Activated T-helper 1 cell treated with anti-CD3 and anti-CD28 coated beads, Interleukin-12 subunit alpha, Interleukin-12 subunit beta, Interleukin-2, Interleukin-4 antibody, amounts not matched to agents 30 ng/mL and 10 ng/mL and 1 ng/mL, durations not matched to agents 14 hours and 24 hours and 36 hours (primary cell): ENCODE measurements around the gene HSD3B7. TPM values are rescaled to one million over a fixed set of nuclear protein-coding genes. Genes with fewer than 3 reads are reported as not detected.

Source experiments
- DNase-seq: peaks from one replicate; pipeline ENCODE4 v3.0.0; 2021; ENCODE audit warnings: low spot score
- H3K27ac Mint-ChIP-seq: one replicate; pipeline ENCODE4 v1.8.0; 2021; ENCODE audit warnings: mild to moderate bottlenecking, mixed read lengths
- H3K27me3 Mint-ChIP-seq: one replicate; pipeline ENCODE4 v1.8.0; 2022; ENCODE audit warnings: mild to moderate bottlenecking, moderate library complexity, mixed read lengths; ENCODE audit not compliant: insufficient read depth
- H3K36me3 Mint-ChIP-seq: one replicate; pipeline ENCODE4 v1.8.0; 2021; ENCODE audit warnings: low read depth, mixed read lengths
- H3K4me1 Mint-ChIP-seq: one replicate; pipeline ENCODE4 v1.8.0; 2021; ENCODE audit warnings: low read depth, mixed read lengths
- H3K4me3 Mint-ChIP-seq: one replicate; pipeline ENCODE4 v1.8.0; 2021; ENCODE audit warnings: mild to moderate bottlenecking, moderate library complexity, mixed read lengths
- H3K9me3 Mint-ChIP-seq: one replicate; pipeline ENCODE4 v1.8.0; 2021; ENCODE audit warnings: mixed read lengths
- intact Hi-C: fragments of 100-400 bp; cut with micrococcal nuclease; formaldehyde crosslinking; loops from one replicate; pipeline ENCODE4 v1.15.1; 2024
- total RNA-seq: library from RNA; stranded (reverse); gene quantifications from 2 replicates; pipeline ENCODE4 v1.2.3, GENCODE V29; 2022

HSD3B7 gene
- total RNA-seq, 1 donor from 2014 or later = 3.3 TPM

- intact Hi-C loops = no loop called here
- Mint-ChIP-seq H3K27ac (no peak overlapping the region), H3K9me3 (no peaks in the 10 kb centered on the region), H3K4me1 (peaks cover 11% of the 10 kb centered on the region), H3K4me3 (no peak overlapping the region), H3K36me3 (no peaks in the 10 kb centered on the region), H3K27me3 (peaks cover 3% of the 10 kb centered on the region)
- no peak for DNase-seq
These were observed 7.3 kb downstream of the HSD3B7 start for GRCh38 chr16:30992276-30992780.

DNA sequence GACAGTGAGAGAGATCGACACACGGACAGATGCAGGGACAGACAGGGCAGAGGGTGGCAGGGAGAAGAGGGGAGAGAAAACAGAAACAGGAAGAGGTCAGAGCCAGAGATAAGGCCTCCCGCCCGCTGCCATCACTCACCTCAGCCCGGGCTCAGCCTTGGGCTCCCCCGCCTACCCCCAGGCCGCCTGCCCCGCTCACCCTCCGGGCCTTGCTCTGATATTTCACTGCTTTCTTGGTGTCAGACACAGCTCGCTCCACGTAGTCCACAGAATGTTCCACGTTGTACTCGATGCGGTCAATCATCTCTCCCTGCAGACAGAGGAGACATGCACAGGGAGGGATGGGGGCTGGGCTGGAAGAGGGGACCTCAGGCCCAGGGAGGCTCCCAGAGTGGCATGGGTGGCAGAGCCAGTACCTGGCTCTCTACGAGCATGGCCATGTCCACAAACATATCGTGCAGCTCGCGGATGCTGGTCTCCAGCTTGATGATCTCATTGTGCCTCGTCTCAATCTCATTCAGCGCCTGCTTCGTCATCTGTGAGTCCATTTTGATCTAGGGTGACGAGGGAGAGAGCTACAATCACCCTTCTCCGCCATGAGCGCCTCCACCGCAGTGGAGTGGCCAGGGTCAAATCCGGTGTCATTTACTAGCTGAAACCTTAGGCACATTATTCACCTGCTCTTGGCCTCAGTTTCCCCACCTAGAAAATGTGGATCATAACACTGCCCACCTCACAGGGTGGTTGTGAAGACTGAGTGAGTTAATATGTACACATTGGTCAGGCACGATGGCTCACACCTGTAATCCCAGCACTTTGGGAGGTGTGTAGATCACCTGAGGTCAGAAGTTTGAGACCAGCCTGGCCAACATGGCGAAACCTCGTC, 8.2 kb downstream of the HSD3B7 start:
- Mint-ChIP-seq H3K4me1 (peaks cover 11% of the 10 kb centered on the region), H3K4me3 (no peak overlapping the region), H3K9me3 (no peaks in the 10 kb centered on the region), H3K27ac (no peak overlapping the region), H3K27me3 (peaks cover 5% of the 10 kb centered on the region), H3K36me3 (no peaks in the 10 kb centered on the region)
- intact Hi-C loops = no loop called here
- no peak for DNase-seq

DNA sequence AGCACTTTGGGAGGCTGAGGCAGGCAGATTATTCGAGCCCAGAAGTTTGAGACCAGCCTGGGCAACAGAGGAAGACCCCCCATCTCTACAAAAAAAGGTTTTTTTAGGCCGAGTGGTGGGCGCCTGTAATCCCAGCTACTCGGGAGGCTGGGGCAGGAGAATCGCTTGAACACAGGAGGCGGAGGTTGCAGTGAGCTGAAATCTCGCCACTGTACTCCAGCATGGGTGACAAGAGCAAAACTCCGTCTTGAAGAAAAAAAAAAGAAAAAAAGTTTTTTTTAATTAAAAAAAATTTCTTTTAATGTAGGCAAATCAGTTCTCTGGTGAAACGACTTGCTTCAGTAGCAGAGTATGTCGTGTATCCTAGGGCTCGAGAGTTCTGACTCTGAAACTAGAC, 10.9 kb downstream of the HSD3B7 start:
- intact Hi-C loops = loop anchor here (2.0 to 5.0 kb wide), 2 partner anchors 121 to 873 kb away; partner anchors contain the start of gene KAT8
- H3K27ac Mint-ChIP-seq = no peak overlapping the region
- peaks cover 14% of the 10 kb centered on the region for H3K27me3 Mint-ChIP-seq
- peaks cover 11% of the 10 kb centered on the region for H3K4me1 Mint-ChIP-seq
- DNase-seq = no peak
- H3K4me3 Mint-ChIP-seq = peak overlapping the region; percentile 60
- H3K36me3 Mint-ChIP-seq = no peaks in the 10 kb centered on the region
- H3K9me3 Mint-ChIP-seq = no peaks in the 10 kb centered on the region

DNA sequence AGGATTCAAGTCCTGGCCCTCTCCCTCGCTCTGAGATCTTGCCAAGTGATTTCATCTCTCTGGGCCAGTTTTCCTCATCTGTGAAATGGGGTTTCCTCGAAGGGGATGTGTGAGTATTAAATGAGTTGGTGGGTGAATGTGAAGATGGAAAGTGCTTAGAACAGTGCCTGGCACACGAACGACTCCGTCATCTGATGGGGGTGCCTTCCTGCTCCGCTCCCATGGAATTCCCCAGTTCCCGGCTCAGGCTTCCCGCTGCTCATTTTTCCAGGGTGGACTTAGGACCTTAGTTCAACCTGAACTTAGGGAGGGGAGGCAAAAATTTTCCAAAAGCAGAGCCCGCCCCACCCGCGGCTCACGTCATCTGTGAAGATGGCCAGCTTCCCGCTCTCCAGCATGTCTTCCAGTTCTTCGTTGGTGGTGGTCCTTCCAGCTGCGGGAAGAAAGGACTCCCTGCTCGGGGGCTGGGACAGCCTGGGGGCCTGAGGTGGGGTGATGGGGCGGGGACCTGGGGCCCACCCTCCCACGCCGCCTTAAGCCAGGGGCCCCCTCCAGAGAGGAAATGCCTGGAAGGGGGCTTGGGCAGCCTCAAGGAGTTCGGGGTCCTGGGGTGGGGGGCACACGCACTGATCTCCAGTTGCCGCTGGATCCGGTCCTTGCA, 11.4 kb downstream of the HSD3B7 start:
- peaks cover 11% of the 10 kb centered on the region for H3K4me1 Mint-ChIP-seq
- H3K36me3 Mint-ChIP-seq = no peaks in the 10 kb centered on the region
- no peak for DNase-seq
- intact Hi-C loops = loop anchor here (5.0 kb wide), 1 partner anchor 121 kb away; the partner anchor contains the start of gene KAT8
- no peaks in the 10 kb centered on the region for H3K9me3 Mint-ChIP-seq
- H3K4me3 Mint-ChIP-seq = peak overlapping the region; percentile 74
- peaks cover 16% of the 10 kb centered on the region for H3K27me3 Mint-ChIP-seq
- no peak overlapping the region for H3K27ac Mint-ChIP-seq

GRCh38 chr16:30996985-30997724, 12.1 kb downstream of the HSD3B7 start:
- H3K4me3 Mint-ChIP-seq = peak overlapping the region; percentile 74
- no peaks in the 10 kb centered on the region for H3K36me3 Mint-ChIP-seq
- DNase-seq = peak; percentile 66
- peaks cover 17% of the 10 kb centered on the region for H3K27me3 Mint-ChIP-seq
- intact Hi-C loops = loop anchor here (1.0 to 5.0 kb wide), 7 partner anchors 12 to 145 kb away; partner anchors contain the start of genes HSD3B7, KAT8, SETD1A and STX4
- peaks cover 11% of the 10 kb centered on the region for H3K4me1 Mint-ChIP-seq
- peak overlapping the region; percentile 44 for H3K27ac Mint-ChIP-seq
- H3K9me3 Mint-ChIP-seq = no peaks in the 10 kb centered on the region

DNA sequence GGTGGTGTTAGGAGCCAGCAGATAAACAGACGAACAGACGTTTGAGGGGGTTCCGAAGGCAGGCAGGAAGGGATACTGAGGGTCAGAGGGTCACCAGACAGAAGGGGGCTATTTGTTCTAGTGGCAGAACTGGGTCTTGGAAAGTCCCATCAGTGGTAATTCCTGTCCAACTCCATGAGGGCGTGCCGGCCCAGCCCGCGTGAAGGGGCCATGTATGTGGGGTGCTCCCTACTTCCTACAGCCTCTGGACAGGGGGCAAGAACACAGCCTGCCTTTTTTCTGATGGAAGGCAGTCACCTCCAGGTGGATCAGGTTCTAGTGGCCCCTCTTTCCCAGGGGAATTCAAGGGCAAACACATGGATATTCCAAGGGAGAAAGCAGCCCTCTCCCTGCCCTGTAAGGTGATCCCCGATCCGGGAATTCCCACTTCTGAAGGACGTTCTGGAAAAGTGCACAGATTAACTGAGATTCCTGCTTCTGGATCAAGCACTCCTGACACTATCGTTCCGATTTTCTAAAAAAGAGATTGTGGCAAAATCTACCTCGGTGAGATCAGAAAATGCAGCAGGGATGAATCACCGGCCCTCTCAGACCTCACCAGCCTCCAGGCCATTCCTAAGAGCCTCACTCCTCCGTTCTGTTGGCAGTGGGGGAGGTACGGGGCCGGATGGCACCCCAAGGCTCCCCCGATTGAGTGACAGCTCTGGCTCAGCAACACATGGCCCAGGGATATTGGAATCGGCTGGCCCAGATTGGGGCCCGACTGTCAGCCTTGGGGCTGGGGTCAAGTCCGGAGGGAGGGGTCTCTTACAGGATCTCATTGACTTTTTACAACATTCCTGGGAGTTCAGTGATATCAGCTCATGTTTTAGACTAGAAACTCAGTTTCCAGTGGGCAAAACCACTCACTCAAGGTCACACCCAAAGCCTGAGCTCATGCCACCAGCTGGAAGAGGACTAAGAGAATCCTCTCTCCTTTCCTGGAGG, 13.0 kb downstream of the HSD3B7 start:
- intact Hi-C loops = loop anchor here (1.0 to 5.0 kb wide), 7 partner anchors 13 to 144 kb away; partner anchors contain the start of genes HSD3B7, KAT8, SETD1A and STX4
- DNase-seq = no peak
- H3K4me3 Mint-ChIP-seq = peak overlapping the region; percentile 64
- H3K27ac Mint-ChIP-seq = no peak overlapping the region
- no peaks in the 10 kb centered on the region for H3K9me3 Mint-ChIP-seq
- peaks cover 11% of the 10 kb centered on the region for H3K4me1 Mint-ChIP-seq
- no peaks in the 10 kb centered on the region for H3K36me3 Mint-ChIP-seq
- H3K27me3 Mint-ChIP-seq = peaks cover 18% of the 10 kb centered on the region

DNA sequence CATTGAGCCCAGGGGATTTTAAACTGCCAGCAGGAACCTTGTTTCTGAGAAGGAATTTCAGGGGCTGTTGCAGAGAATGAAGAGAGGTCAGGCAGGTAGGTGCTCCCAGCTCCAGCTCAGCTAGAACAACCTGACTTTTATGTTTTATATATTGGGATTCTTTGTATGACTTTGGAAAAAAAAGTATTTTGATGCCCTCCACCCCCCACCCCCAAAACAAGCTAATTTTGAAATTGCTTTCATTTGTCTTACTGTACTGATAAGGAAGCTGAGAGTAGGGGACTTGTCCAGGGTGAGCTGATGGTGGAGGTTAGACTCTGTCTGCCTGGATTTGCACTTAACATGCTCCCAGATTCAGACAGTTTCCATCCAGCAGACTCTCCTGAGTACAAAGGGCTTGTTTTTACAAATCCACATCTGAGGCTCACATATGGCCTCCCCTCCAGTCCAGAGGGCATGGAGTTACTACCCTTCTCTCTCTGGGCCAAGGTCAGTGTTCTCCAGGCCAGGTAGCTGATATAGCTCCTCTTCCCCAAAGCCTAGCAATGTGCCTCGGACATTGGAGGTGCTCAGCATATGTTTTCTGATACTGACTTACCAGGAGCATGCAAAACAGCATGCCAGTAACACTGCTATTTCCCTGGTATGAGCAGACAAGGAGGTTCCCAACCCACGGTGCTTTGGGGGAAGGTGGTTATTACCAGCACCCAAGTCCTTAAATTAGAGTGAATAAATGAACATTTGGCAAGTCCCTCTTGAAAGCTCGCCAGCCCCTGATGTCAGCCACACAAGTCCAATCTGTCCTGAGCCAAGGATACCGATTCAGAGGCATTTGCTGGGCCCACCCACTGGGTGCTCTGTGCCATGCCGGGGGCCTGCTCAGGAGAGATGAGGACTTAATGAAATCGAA, 14.1 kb downstream of the HSD3B7 start:
- no peaks in the 10 kb centered on the region for H3K9me3 Mint-ChIP-seq
- H3K4me1 Mint-ChIP-seq = peaks cover 11% of the 10 kb centered on the region
- no peak overlapping the region for H3K4me3 Mint-ChIP-seq
- H3K27me3 Mint-ChIP-seq = peaks cover 18% of the 10 kb centered on the region
- H3K27ac Mint-ChIP-seq = no peak overlapping the region
- DNase-seq = no peak
- H3K36me3 Mint-ChIP-seq = no peaks in the 10 kb centered on the region
- intact Hi-C loops = loop anchor here (5.0 kb wide), 1 partner anchor 118 kb away; the partner anchor contains the start of gene KAT8

GRCh38 chr16:31000671-31001382, 15.8 kb downstream of the HSD3B7 start:
- Mint-ChIP-seq H3K36me3 (no peaks in the 10 kb centered on the region), H3K4me1 (peaks cover 5% of the 10 kb centered on the region), H3K9me3 (no peaks in the 10 kb centered on the region), H3K27me3 (peaks cover 23% of the 10 kb centered on the region), H3K4me3 (no peak overlapping the region), H3K27ac (no peak overlapping the region)
- intact Hi-C loops = no loop called here
- no peak for DNase-seq

- no peak overlapping the region for H3K27ac Mint-ChIP-seq
- no peaks in the 10 kb centered on the region for H3K9me3 Mint-ChIP-seq
These were observed 16.7 kb downstream of the HSD3B7 start for GRCh38 chr16:31001507-31002249.

DNA sequence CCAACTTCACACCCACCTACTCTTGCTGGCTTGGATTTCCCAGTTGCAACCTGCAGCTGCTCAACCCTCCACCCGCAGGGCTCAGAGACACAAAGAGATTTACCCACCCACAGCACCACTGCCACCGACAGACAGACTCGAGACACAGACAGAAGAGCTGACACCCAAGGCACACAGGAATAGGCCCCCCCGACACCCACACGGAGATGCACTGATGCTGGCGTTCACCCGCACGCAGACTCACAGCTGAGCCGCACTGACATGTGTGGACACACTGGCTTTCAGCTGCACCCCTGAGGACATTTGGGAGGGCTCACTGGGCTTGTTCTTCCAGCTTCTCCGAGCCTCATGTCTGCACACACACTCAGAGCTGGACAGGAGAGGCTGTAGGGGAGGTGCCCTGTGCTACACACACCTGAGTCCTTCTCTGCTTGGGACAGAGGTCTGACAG, 17.3 kb downstream of the HSD3B7 start:
- peaks cover 27% of the 10 kb centered on the region for H3K27me3 Mint-ChIP-seq
- intact Hi-C loops = no loop called here
- no peak overlapping the region for H3K27ac Mint-ChIP-seq
- no peaks in the 10 kb centered on the region for H3K4me1 Mint-ChIP-seq
- DNase-seq = no peak
- H3K4me3 Mint-ChIP-seq = no peak overlapping the region
- no peaks in the 10 kb centered on the region for H3K36me3 Mint-ChIP-seq
- no peaks in the 10 kb centered on the region for H3K9me3 Mint-ChIP-seq

More at GRCh38 chr16:31001507-31002249, 16.7 kb downstream of the HSD3B7 start:
- Mint-ChIP-seq H3K4me1 (no peaks in the 10 kb centered on the region), H3K36me3 (no peaks in the 10 kb centered on the region), H3K27me3 (peaks cover 25% of the 10 kb centered on the region), H3K4me3 (no peak overlapping the region)
- no peak for DNase-seq
- intact Hi-C loops = no loop called here
